Measurements from ENCODE around the gene ATP11C.
"Not testable (repeated sequence)": the region's sequence is repeated elsewhere in the genome, so short reads cannot be mapped to it uniquely, and the experiment has no call there.

The ATP11C gene

DNA sequence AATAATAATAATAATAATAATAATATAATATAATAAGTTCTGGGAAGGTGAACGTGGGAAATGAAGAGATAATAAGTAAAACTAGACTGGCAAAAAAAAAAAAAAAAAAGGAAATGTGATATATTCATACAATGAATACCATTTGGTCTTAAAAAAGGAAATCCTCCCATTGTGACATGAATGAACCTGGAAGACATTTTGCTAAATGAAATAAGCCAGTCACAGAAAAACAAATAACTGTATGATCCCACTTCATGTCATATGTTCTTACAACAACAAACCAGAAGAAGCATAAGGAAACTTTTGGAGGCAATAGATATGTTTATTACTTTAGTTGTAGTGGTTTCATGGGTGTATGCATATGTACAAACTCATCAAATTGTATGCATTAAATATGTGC lies 63.1 kb downstream of the ATP11C start:
- no peaks in the 10 kb centered on the region for H3K27me3 ChIP-seq (ENCODE audit: control insufficient read depth in 1 of 2, insufficient read depth in 2 of 2, low read length in 2 of 2)

DNA sequence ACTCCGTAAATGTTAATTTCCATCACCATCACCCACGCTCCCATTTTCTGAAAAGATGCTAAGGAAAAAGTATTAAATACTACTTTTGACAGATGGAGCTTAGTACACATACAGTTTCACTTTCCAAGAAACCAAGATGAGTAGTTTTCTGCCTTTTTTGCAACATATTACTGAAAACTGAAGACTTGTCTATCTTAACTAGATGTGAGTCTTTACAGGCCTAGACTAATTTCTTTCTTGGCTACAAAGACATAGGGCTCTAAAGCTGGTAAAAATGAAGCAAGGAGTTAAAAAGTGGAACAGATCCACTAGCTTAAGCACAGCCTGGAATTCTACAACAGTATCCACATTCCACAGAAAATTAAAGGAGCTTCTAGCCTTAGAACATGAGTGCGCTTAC lies 68.2 kb downstream of the ATP11C start:
- no peaks in the 10 kb centered on the region for H3K27me3 ChIP-seq (ENCODE audit: control insufficient read depth in 1 of 2, insufficient read depth in 2 of 2, low read length in 2 of 2)
- H3K36me3 ChIP-seq (ENCODE audit: control insufficient read depth in 1 of 2, insufficient read depth in 2 of 2, low read length in 2 of 2), result no peaks in the 10 kb centered on the region
- H3K4me1 ChIP-seq (ENCODE audit: control insufficient read depth in 1 of 2, insufficient read depth in 2 of 2, low read length in 2 of 2), result no peaks in the 10 kb centered on the region
- no peak overlapping the region for H3K4me3 ChIP-seq (ENCODE audit: low read depth in 1 of 2, low read length in 2 of 2)
- no peak overlapping the region for H3K9ac ChIP-seq (ENCODE audit: low read depth in 1 of 2, low read length in 2 of 2)
- no peaks in the 10 kb centered on the region for H3K9me3 ChIP-seq (ENCODE audit: control insufficient read depth in 1 of 2, low read length in 2 of 2)
- no peak overlapping the region for H3K27ac ChIP-seq (ENCODE audit: low read depth, low read length)

More for the DNA sequence above, 63.1 kb downstream of the ATP11C start:
- Histone ChIP-seq H3K9me3 (ENCODE audit: control insufficient read depth in 1 of 2, low read length in 2 of 2) (no peaks in the 10 kb centered on the region), H3K4me3 (ENCODE audit: low read depth in 1 of 2, low read length in 2 of 2) (no peak overlapping the region), H3K4me1 (ENCODE audit: control insufficient read depth in 1 of 2, insufficient read depth in 2 of 2, low read length in 2 of 2) (no peaks in the 10 kb centered on the region), H3K9ac (ENCODE audit: low read depth in 1 of 2, low read length in 2 of 2) (no peak overlapping the region), H3K27ac (ENCODE audit: low read depth, low read length) (no peak overlapping the region), H3K36me3 (ENCODE audit: control insufficient read depth in 1 of 2, insufficient read depth in 2 of 2, low read length in 2 of 2) (no peaks in the 10 kb centered on the region)

DNA sequence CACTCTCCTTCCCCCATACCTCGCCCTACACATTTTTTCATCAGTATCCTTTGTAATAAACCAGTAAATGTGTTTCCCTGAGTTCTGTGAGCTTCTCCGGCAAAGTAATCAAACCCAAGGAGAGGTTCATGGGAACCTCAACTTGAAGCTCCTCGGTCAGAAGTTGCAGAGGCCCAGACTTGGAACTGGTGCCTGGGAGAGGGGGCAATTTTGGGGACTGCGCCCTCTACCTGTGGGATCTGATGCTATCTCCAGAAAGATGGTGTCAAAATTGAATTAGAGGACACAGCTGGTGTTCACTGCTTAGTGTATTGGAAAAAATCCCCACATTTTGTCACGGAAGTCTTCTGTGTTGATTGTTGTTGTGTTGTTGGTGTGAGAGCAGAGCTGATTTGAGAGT lies 70.6 kb downstream of the ATP11C start:
- no peaks in the 10 kb centered on the region for H3K4me1 ChIP-seq (ENCODE audit: control insufficient read depth in 1 of 2, insufficient read depth in 2 of 2, low read length in 2 of 2)
- H3K9ac ChIP-seq (ENCODE audit: low read depth in 1 of 2, low read length in 2 of 2), result no peak overlapping the region
- no peak overlapping the region for H3K27ac ChIP-seq (ENCODE audit: low read depth, low read length)
- H3K36me3 ChIP-seq (ENCODE audit: control insufficient read depth in 1 of 2, insufficient read depth in 2 of 2, low read length in 2 of 2), result no peaks in the 10 kb centered on the region
- no peaks in the 10 kb centered on the region for H3K9me3 ChIP-seq (ENCODE audit: control insufficient read depth in 1 of 2, low read length in 2 of 2)
- no peaks in the 10 kb centered on the region for H3K27me3 ChIP-seq (ENCODE audit: control insufficient read depth in 1 of 2, insufficient read depth in 2 of 2, low read length in 2 of 2)
- H3K4me3 ChIP-seq (ENCODE audit: low read depth in 1 of 2, low read length in 2 of 2), result no peak overlapping the region

DNA sequence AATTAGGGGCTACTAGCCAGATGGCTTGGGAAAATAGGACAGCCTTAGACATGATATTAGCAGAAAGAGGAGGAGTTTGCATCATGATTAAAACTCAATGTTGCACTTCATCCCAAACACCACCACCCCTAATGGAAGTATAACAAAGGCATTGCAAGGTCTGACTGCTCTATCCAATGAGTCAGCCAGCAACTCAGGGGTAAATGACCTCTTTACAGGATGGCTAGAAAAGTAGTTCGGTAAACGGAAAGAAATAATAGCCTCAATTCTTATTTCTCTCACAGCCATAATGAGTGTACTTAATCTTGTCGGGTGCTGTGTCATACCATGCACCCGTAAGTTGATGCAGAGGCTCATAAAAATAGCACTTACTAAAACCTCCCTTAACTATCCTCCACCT lies 76.0 kb downstream of the ATP11C start:
- not testable (repeated sequence) for H3K27me3 ChIP-seq (ENCODE audit: control insufficient read depth in 1 of 2, insufficient read depth in 2 of 2, low read length in 2 of 2); H3K9ac ChIP-seq (ENCODE audit: low read depth in 1 of 2, low read length in 2 of 2); H3K9me3 ChIP-seq (ENCODE audit: control insufficient read depth in 1 of 2, low read length in 2 of 2); H3K4me1 ChIP-seq (ENCODE audit: control insufficient read depth in 1 of 2, insufficient read depth in 2 of 2, low read length in 2 of 2); H3K27ac ChIP-seq (ENCODE audit: low read depth, low read length); H3K4me3 ChIP-seq (ENCODE audit: low read depth in 1 of 2, low read length in 2 of 2); H3K36me3 ChIP-seq (ENCODE audit: control insufficient read depth in 1 of 2, insufficient read depth in 2 of 2, low read length in 2 of 2)

DNA sequence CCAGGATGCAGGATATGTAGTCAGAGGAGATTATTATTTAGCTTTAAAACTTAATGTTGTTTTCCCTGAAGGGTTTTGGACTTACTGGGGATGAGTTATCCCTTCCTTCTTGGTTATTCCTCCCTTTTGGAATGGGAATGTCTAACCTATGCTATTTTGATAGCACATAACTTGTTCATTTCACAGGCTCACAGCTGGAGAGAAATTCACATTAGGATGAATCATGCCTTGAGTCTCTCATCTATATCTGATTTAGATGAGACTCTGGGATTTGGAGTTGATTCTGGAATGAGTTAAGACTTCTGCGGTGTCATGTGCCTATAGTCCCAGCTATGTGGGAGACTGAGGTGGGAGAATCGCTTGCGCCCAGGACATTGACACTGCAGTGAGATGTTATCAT lies 81.1 kb downstream of the ATP11C start:
- no peak overlapping the region for H3K4me3 ChIP-seq (ENCODE audit: low read depth in 1 of 2, low read length in 2 of 2)
- H3K9me3 ChIP-seq (ENCODE audit: control insufficient read depth in 1 of 2, low read length in 2 of 2), result no peaks in the 10 kb centered on the region
- H3K27me3 ChIP-seq (ENCODE audit: control insufficient read depth in 1 of 2, insufficient read depth in 2 of 2, low read length in 2 of 2), result no peaks in the 10 kb centered on the region
- H3K4me1 ChIP-seq (ENCODE audit: control insufficient read depth in 1 of 2, insufficient read depth in 2 of 2, low read length in 2 of 2), result no peaks in the 10 kb centered on the region
- peaks cover 0 to 2% of the 10 kb centered on the region in 2 donors for H3K36me3 ChIP-seq (ENCODE audit: control insufficient read depth in 1 of 2, insufficient read depth in 2 of 2, low read length in 2 of 2)
- no peak overlapping the region for H3K27ac ChIP-seq (ENCODE audit: low read depth, low read length)
- no peak overlapping the region for H3K9ac ChIP-seq (ENCODE audit: low read depth in 1 of 2, low read length in 2 of 2)

DNA sequence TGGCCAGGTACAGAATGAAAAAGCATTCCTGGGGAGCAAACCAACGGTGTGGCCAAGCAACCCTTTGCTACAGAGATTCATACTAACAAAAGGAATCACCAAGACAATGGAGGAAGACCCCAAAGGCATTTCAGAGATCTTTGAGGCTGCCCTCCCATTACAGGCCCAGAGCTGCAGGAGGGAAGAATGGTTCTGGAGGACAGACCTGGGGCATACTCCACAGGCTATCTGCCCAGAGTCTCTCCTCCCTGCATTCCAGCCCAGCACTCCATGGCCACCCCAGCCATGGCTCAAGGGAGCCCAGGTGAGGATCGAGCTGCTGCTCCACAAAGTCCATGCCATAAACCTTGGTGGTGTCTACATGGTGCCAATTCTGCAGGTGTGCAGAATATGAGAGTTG lies 81.9 kb downstream of the ATP11C start:
- H3K9me3 ChIP-seq (ENCODE audit: control insufficient read depth in 1 of 2, low read length in 2 of 2), result no peaks in the 10 kb centered on the region
- no peaks in the 10 kb centered on the region for H3K4me1 ChIP-seq (ENCODE audit: control insufficient read depth in 1 of 2, insufficient read depth in 2 of 2, low read length in 2 of 2)
- H3K27ac ChIP-seq (ENCODE audit: low read depth, low read length), result no peak overlapping the region
- H3K9ac ChIP-seq (ENCODE audit: low read depth in 1 of 2, low read length in 2 of 2), result no peak overlapping the region
- H3K4me3 ChIP-seq (ENCODE audit: low read depth in 1 of 2, low read length in 2 of 2), result no peak overlapping the region
- no peaks in the 10 kb centered on the region for H3K27me3 ChIP-seq (ENCODE audit: control insufficient read depth in 1 of 2, insufficient read depth in 2 of 2, low read length in 2 of 2)
- H3K36me3 ChIP-seq (ENCODE audit: control insufficient read depth in 1 of 2, insufficient read depth in 2 of 2, low read length in 2 of 2), result peaks cover 0 to 2% of the 10 kb centered on the region in 2 donors

DNA sequence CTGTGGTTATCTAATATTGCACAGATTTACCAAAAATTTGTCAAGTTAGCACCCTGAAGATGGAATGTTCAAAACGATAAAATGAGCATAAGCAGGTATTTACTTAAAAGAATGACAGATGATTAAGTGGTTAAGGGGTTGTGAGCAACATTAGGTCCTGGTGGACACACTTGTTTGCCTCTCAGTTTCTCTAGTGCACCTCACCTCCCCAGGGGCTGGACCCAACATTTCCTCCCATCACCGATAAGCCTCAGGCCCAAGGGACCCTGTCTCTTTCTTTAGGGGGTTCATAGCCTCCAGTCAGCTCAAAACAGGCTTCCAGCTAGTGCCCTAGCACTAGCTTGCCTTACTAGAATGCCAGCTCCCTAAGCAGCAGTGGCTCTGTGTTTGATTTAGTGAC lies 88.0 kb downstream of the ATP11C start:
- Histone ChIP-seq H3K4me1 (ENCODE audit: control insufficient read depth in 1 of 2, insufficient read depth in 2 of 2, low read length in 2 of 2) (no peaks in the 10 kb centered on the region), H3K9ac (ENCODE audit: low read depth in 1 of 2, low read length in 2 of 2) (no peak overlapping the region), H3K36me3 (ENCODE audit: control insufficient read depth in 1 of 2, insufficient read depth in 2 of 2, low read length in 2 of 2) (peaks cover 0 to 2% of the 10 kb centered on the region in 2 donors), H3K4me3 (ENCODE audit: low read depth in 1 of 2, low read length in 2 of 2) (no peak overlapping the region), H3K9me3 (ENCODE audit: control insufficient read depth in 1 of 2, low read length in 2 of 2) (no peaks in the 10 kb centered on the region), H3K27ac (ENCODE audit: low read depth, low read length) (no peak overlapping the region), H3K27me3 (ENCODE audit: control insufficient read depth in 1 of 2, insufficient read depth in 2 of 2, low read length in 2 of 2) (no peaks in the 10 kb centered on the region)

DNA sequence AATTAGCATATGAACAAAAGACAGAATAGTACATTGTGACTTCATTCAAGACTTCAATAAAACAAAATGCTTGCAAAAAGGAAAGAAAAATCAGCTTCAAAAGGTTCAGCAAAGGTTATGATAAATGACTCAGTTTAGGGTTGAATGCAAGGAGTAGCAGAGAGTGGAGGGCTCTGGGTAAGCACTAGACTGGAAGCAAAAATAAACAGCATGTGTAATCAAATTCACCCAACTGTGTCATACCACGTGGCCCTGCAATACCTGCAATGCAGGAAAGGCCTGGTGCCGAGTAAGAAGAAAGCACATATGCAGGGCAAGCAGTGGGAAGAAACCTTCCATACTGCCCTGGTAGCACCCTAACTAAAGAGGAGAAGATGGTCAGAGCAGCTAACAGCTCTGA lies 88.7 kb downstream of the ATP11C start:
- Histone ChIP-seq H3K4me3 (ENCODE audit: low read depth in 1 of 2, low read length in 2 of 2) (no peak overlapping the region), H3K4me1 (ENCODE audit: control insufficient read depth in 1 of 2, insufficient read depth in 2 of 2, low read length in 2 of 2) (no peaks in the 10 kb centered on the region), H3K27ac (ENCODE audit: low read depth, low read length) (no peak overlapping the region)

DNA sequence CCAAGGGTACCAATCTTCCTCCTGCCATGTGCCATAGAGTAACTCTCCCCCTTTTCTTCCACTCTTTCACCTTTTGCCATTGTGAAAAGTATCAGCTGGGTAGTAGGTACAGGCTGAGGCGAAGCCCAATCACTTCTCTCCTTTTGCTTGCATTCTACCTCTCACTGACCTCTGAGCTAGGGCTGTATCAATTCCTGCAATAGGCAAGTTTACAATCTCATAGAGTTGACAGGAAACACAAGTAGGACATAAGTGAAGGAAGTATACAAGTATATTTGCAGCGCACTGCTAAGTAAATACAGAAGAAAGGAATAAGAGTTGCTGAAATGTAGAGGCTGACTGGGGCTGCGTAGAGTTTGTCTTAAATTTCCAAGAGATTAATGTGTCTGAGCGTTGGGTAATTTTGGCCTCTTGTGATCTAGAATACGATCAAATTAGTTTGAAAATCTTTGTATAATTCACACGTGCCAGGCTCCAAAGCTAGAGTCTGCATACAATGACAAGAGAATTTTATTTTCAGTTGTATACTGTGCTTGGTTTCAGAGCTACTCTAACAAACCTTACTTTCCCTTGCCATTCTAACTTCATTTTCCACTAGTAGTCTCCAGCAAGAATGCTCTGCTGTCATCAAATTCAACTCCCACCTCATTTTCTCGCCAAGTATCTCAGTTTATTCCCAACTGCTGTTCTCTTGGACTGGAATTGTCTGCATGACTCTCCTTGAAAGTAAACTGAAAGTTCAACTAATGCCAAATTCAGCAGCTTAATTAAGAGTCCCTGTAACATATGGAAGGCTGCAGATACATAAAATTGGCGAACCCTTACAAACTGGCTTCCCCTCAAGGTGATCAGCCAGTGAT lies 90.3 kb downstream of the ATP11C start:
- no peaks in the 10 kb centered on the region for H3K36me3 ChIP-seq (ENCODE audit: control insufficient read depth in 1 of 2, insufficient read depth in 2 of 2, low read length in 2 of 2)
- H3K27ac ChIP-seq (ENCODE audit: low read depth, low read length), result no peak overlapping the region
- no peak overlapping the region for H3K4me3 ChIP-seq (ENCODE audit: low read depth in 1 of 2, low read length in 2 of 2)
- H3K4me1 ChIP-seq (ENCODE audit: control insufficient read depth in 1 of 2, insufficient read depth in 2 of 2, low read length in 2 of 2), result no peaks in the 10 kb centered on the region
- no peaks in the 10 kb centered on the region for H3K27me3 ChIP-seq (ENCODE audit: control insufficient read depth in 1 of 2, insufficient read depth in 2 of 2, low read length in 2 of 2)
- H3K9ac ChIP-seq (ENCODE audit: low read depth in 1 of 2, low read length in 2 of 2), result no peak overlapping the region
- peaks cover 0 to 3% of the 10 kb centered on the region in 2 donors for H3K9me3 ChIP-seq (ENCODE audit: control insufficient read depth in 1 of 2, low read length in 2 of 2)

More for the DNA sequence above, 88.7 kb downstream of the ATP11C start:
- peaks cover 0 to under 1% of the 10 kb centered on the region in 2 donors for H3K9me3 ChIP-seq (ENCODE audit: control insufficient read depth in 1 of 2, low read length in 2 of 2)
- no peak overlapping the region for H3K9ac ChIP-seq (ENCODE audit: low read depth in 1 of 2, low read length in 2 of 2)
- peaks cover 0 to 2% of the 10 kb centered on the region in 2 donors for H3K36me3 ChIP-seq (ENCODE audit: control insufficient read depth in 1 of 2, insufficient read depth in 2 of 2, low read length in 2 of 2)
- no peaks in the 10 kb centered on the region for H3K27me3 ChIP-seq (ENCODE audit: control insufficient read depth in 1 of 2, insufficient read depth in 2 of 2, low read length in 2 of 2)

DNA sequence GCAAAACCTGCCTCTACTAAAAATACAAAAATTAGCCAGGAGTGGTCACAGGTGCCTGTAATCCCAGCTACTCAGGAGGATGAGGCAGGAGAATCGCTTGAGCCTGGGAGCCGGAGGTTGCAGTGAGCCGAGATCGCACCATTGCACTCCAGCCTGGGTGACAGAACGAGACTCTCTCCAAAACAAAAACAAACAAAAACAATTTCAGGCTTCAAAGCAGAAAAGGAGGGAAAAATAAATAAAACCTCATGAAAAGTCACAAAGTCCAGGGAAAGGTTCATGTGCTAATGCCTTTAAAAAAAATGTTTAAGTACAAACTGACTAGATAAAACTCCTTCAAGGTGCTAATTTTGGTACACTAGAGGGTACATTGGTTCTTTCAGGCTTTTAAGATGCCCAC lies 96.5 kb downstream of the ATP11C start:
- H3K27me3 ChIP-seq (ENCODE audit: control insufficient read depth in 1 of 2, insufficient read depth in 2 of 2, low read length in 2 of 2); H3K4me1 ChIP-seq (ENCODE audit: control insufficient read depth in 1 of 2, insufficient read depth in 2 of 2, low read length in 2 of 2): not testable (repeated sequence)

More for the DNA sequence above, 96.5 kb downstream of the ATP11C start:
- not testable (repeated sequence) for H3K27ac ChIP-seq (ENCODE audit: low read depth, low read length); H3K9me3 ChIP-seq (ENCODE audit: control insufficient read depth in 1 of 2, low read length in 2 of 2); H3K9ac ChIP-seq (ENCODE audit: low read depth in 1 of 2, low read length in 2 of 2); H3K36me3 ChIP-seq (ENCODE audit: control insufficient read depth in 1 of 2, insufficient read depth in 2 of 2, low read length in 2 of 2); H3K4me3 ChIP-seq (ENCODE audit: low read depth in 1 of 2, low read length in 2 of 2)

All from duodenal mucosa (tissue), 2 donors.